ENCODE results near the gene TNFSF9. TPM values are rescaled to one million over a fixed set of nuclear protein-coding genes. Genes with fewer than 3 reads are reported as not detected.
"Not testable (repeated sequence)": the region's sequence is repeated elsewhere in the genome, so short reads cannot be mapped to it uniquely, and the experiment has no call there.

The TNFSF9 gene
- total RNA-seq, 4 donors from 2014 or later: 1.0 to 2.9 (median 1.7) TPM

DNA sequence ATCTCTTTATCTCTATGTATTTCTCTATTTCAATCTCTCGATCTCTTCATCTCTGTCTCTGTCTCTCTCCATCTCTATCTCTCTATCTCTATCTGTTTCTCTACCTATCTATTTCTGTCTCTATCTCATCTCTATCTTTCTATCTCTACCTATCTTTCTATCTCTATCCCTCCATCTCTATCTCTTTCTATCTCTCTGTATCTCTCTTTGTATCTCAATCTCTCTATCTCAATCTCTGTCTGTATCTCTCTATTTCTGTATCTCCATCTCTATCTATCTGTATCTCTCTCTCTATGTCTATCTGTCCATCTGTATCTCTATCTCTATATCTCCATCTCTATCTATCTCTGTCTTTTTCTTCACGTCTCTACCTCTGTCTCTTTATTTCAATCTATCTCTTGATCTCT is 25.2 kb downstream of the TNFSF9 start:
- WGBS: 89% methylated on average over 2 of the region's 2 CpGs
- no peak for DNase-seq (ENCODE audit: low spot score in 2 of 2)
- H3K4me1 ChIP-seq: peaks cover 8% of the 10 kb centered on the region
- H3K27ac ChIP-seq: no peak overlapping the region
- H3K36me3 ChIP-seq: no peaks in the 10 kb centered on the region
- H3K9me3 ChIP-seq: no peaks in the 10 kb centered on the region
- no peaks in the 10 kb centered on the region for H3K27me3 ChIP-seq
- TF ChIP-seq CTCF (IDR thresholded peaks at IDR 0.05): no peak
- no peak for TF ChIP-seq POLR2AphosphoS5 (IDR thresholded peaks at IDR 0.05)
- no peak for TF ChIP-seq POLR2A (IDR thresholded peaks at IDR 0.05)
- TF ChIP-seq EP300 (IDR thresholded peaks at IDR 0.05): no peak
- no peak overlapping the region for H3K4me3 ChIP-seq

DNA sequence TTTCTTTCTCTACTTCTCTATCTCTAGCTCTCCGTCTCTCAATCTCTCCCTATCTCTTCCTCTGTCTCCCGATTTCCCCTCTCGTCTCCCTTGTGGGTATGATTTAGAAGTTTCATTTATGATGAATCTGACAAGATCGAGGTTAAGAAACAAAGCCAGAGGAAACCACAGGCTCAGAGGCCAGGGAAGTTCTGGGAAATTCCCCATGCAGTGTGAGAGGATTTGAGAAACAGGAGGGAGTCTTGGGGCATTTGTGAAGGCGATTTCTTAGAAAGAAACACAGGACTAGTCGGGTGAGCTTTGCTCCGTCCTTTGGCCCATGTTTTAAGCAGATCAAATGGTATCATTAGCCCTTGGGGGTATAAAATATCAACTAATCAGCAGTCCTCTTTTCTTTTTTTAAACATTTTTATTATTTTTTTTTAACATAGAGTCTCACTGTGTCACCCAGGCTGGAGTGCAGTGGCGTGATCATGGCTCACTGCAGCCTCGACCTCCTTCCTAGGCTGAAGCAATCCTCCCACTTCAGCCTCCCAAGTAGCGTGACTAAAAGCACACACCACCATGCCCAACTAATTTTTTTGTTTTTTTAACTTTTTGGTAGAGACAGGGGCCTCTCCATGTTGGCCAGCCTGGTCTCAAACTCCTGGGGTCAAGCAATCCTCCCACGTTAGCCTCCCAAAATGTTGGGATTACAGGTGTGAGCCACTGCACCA is 25.8 kb downstream of the TNFSF9 start:
- H3K4me1 ChIP-seq: peaks cover 8% of the 10 kb centered on the region
- WGBS: 55% methylated on average over 11 of the region's 11 CpGs
- no peaks in the 10 kb centered on the region for H3K36me3 ChIP-seq
- H3K27ac ChIP-seq: no peak overlapping the region
- H3K9me3 ChIP-seq: no peaks in the 10 kb centered on the region
- no peak for DNase-seq (ENCODE audit: low spot score in 2 of 2)
- TF ChIP-seq CTCF (IDR thresholded peaks at IDR 0.05) (no peak), EP300 (IDR thresholded peaks at IDR 0.05) (no peak), POLR2AphosphoS5 (IDR thresholded peaks at IDR 0.05) (no peak), POLR2A (IDR thresholded peaks at IDR 0.05) (no peak)
- no peak overlapping the region for H3K4me3 ChIP-seq
- H3K27me3 ChIP-seq: no peaks in the 10 kb centered on the region

GRCh38 chr19:6562437-6562836 is 31.6 kb downstream of the TNFSF9 start:
- H3K4me1 ChIP-seq; H3K4me3 ChIP-seq; H3K27me3 ChIP-seq; H3K27ac ChIP-seq; DNase-seq (ENCODE audit: low spot score in 2 of 2); H3K36me3 ChIP-seq; H3K9me3 ChIP-seq: not testable (repeated sequence)
- 47% methylated on average over 1 of the region's 1 CpG for WGBS

DNA sequence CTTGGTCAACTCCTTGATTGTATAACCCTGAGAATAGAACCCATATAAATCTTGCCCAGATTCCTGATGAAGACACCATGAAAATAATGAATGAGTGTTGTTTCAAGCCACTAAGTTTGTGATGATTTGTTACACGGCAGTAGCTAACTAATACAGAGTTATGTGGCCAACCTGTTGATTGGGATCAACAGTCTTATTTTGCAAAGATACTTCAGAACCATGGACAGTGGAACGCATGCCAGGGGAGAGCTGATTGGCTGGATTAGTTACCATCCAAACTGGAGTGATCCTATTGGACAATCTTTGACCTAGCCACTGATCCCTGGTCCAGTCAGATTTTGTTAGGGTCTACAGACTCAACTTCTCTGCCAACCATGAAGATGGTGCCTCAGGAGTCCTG is 33.6 kb downstream of the TNFSF9 start:
- Histone ChIP-seq H3K4me1 (no peaks in the 10 kb centered on the region), H3K27ac (no peak overlapping the region), H3K36me3 (no peaks in the 10 kb centered on the region), H3K27me3 (no peaks in the 10 kb centered on the region), H3K9me3 (peaks cover 3% of the 10 kb centered on the region), H3K4me3 (no peak overlapping the region)
- WGBS: 70% methylated on average over 2 of the region's 2 CpGs
- no peak for TF ChIP-seq POLR2AphosphoS5 (IDR thresholded peaks at IDR 0.05)
- no peak for TF ChIP-seq POLR2A (IDR thresholded peaks at IDR 0.05)
- no peak for TF ChIP-seq CTCF (IDR thresholded peaks at IDR 0.05)
- TF ChIP-seq EP300 (IDR thresholded peaks at IDR 0.05): no peak
- no peak for DNase-seq (ENCODE audit: low spot score in 2 of 2)

GRCh38 chr19:6566727-6567126 is 35.9 kb downstream of the TNFSF9 start:
- H3K27ac ChIP-seq; H3K4me1 ChIP-seq; H3K36me3 ChIP-seq; H3K27me3 ChIP-seq; DNase-seq (ENCODE audit: low spot score in 2 of 2); H3K4me3 ChIP-seq; H3K9me3 ChIP-seq: not testable (repeated sequence)
- 70% methylated on average over 3 of the region's 3 CpGs for whole genome bisulfite sequencing

GRCh38 chr19:6568010-6568526 is 37.2 kb downstream of the TNFSF9 start:
- H3K27me3 ChIP-seq: peaks cover 18% of the 10 kb centered on the region
- H3K9me3 ChIP-seq: peaks cover 3% of the 10 kb centered on the region
- no peak for DNase-seq (ENCODE audit: low spot score in 2 of 2)
- H3K4me1 ChIP-seq: no peaks in the 10 kb centered on the region
- no peak overlapping the region for H3K4me3 ChIP-seq
- H3K27ac ChIP-seq: no peak overlapping the region
- no peak for TF ChIP-seq POLR2AphosphoS5 (IDR thresholded peaks at IDR 0.05)
- no peak for TF ChIP-seq CTCF (IDR thresholded peaks at IDR 0.05)
- TF ChIP-seq POLR2A (IDR thresholded peaks at IDR 0.05): no peak
- no peak for TF ChIP-seq EP300 (IDR thresholded peaks at IDR 0.05)
- no peaks in the 10 kb centered on the region for H3K36me3 ChIP-seq
- WGBS: 68% methylated on average over 8 of the region's 8 CpGs
